ENCODE measurements around the gene NIT2. TPM values are rescaled to one million over a fixed set of nuclear protein-coding genes. Genes with fewer than 3 reads are reported as not detected.
"Not testable (repeated sequence)": the region's sequence is repeated elsewhere in the genome, so short reads cannot be mapped to it uniquely, and the experiment has no call there.

Gene NIT2
- total RNA-seq, 1 donor from 2014 or later, result 41.5 TPM

DNA sequence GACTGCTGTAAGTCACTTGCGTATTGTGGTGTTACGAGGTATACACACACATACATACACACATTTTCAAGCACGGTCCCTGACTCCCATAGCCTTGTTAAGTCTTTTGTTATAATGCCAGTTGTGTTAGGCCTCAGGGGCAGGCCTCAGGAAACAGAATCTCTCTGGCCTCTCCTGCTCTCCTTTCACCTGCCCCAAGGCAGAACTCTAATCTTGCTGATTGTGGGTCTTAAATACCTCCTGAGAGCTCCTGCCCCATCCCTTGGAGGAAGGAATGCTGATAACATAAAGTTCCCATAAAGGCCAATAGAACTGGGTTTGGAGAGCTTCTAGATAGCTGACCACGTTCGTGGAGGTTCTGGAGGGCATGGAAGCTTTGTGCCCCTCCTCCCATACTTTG, 3.9 kb upstream of the NIT2 start:
- TF ChIP-seq, protein P1, sequence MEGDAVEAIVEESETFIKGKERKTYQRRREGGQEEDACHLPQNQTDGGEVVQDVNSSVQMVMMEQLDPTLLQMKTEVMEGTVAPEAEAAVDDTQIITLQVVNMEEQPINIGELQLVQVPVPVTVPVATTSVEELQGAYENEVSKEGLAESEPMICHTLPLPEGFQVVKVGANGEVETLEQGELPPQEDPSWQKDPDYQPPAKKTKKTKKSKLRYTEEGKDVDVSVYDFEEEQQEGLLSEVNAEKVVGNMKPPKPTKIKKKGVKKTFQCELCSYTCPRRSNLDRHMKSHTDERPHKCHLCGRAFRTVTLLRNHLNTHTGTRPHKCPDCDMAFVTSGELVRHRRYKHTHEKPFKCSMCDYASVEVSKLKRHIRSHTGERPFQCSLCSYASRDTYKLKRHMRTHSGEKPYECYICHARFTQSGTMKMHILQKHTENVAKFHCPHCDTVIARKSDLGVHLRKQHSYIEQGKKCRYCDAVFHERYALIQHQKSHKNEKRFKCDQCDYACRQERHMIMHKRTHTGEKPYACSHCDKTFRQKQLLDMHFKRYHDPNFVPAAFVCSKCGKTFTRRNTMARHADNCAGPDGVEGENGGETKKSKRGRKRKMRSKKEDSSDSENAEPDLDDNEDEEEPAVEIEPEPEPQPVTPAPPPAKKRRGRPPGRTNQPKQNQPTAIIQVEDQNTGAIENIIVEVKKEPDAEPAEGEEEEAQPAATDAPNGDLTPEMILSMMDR (conservative IDR thresholded peaks at IDR 0.05), result no peak
- H3K36me3 Mint-ChIP-seq (ENCODE audit: low read depth), result peaks cover 12% of the 10 kb centered on the region
- no peak for DNase-seq (ENCODE audit: low read depth, low spot score)

DNA sequence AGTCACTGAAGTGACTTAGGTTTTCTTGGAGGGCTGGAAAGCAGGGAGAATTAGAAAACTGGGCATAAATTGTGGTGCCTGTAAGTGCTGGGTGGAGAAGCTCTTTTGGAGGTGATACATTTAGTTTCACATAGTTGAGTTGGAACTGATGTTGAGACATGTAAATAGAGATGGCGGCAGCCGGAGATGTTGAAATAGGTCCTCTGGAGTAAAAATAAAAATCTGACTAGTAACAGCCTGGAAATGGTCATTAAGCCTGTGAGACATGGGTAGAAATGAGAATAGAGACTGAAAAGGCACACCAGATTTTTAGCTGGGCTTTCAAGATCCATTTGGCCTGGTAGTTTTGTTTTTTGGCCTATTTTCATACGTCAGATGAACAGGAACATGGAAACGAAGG, 2.9 kb upstream of the NIT2 start:
- Mint-ChIP-seq H3K36me3 (ENCODE audit: low read depth) (peaks cover 11% of the 10 kb centered on the region), H3K27me3 (ENCODE audit: low read depth) (no peaks in the 10 kb centered on the region), H3K4me1 (peaks cover 19% of the 10 kb centered on the region), H3K4me3 (no peak overlapping the region), H3K9me3 (peaks cover 3% of the 10 kb centered on the region), H3K27ac (ENCODE audit: unreplicated experiment) (no peak overlapping the region)
- no peak for DNase-seq (ENCODE audit: low read depth, low spot score)
- TF ChIP-seq, protein P1 (conservative IDR thresholded peaks at IDR 0.05), result no peak

More for the DNA sequence above, 3.9 kb upstream of the NIT2 start:
- peaks cover 13% of the 10 kb centered on the region for H3K4me1 Mint-ChIP-seq
- H3K9me3 Mint-ChIP-seq, result peaks cover 3% of the 10 kb centered on the region
- no peak overlapping the region for H3K4me3 Mint-ChIP-seq
- no peak overlapping the region for H3K27ac Mint-ChIP-seq (ENCODE audit: unreplicated experiment)
- no peaks in the 10 kb centered on the region for H3K27me3 Mint-ChIP-seq (ENCODE audit: low read depth)

DNA sequence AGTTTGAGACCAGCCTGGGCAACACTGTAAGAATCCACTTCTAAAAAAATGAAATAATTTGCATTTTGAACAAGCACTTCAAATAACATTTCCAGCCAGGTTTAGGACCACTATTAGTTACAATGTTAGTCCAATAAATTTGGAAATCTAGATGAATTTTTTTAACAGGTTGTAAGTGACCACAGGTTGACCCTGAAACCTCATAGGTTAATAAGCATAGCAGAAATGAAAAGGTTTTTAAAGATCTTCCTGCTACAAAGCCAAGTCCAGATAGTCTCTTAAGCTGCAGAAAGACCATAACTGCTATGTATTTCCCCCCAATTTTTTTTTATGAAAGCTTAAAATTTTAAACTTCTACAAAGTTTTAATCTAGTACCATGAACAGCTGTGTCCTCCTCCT, 1.5 kb upstream of the NIT2 start:
- Mint-ChIP-seq H3K27me3 (ENCODE audit: low read depth) (no peaks in the 10 kb centered on the region), H3K27ac (ENCODE audit: unreplicated experiment) (no peak overlapping the region), H3K36me3 (ENCODE audit: low read depth) (no peaks in the 10 kb centered on the region), H3K4me1 (peaks cover 19% of the 10 kb centered on the region), H3K9me3 (no peaks in the 10 kb centered on the region), H3K4me3 (no peak overlapping the region)
- TF ChIP-seq, protein P1 (conservative IDR thresholded peaks at IDR 0.05), result no peak
- DNase-seq (ENCODE audit: low read depth, low spot score), result no peak

DNA sequence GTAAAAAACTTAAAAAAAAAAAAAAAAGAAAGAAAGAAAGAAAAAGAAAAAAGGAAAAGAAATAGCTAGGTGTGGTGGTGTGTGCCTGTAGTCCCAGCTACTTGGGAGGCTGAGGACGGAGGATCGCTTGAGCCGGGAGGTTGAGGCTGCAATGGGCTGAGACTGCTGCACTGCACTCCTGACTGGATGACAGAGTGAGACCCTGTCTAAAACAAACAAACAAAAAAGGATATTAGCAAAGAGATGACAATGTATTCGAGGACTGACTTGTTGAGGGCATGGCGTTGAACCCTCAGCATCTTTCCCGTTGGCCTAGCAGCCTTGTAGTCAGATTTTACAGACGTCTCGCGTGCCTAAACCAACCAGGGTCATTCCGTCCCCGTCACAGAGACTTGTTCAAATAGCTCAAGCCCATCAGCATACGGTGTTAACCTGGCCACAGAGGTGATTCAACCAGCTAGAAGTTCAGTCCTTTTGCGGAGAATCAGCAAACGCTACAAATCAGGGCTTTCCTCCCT, 528 bp upstream of the NIT2 start:
- no peaks in the 10 kb centered on the region for H3K9me3 Mint-ChIP-seq
- peak overlapping the region; percentile 87 for H3K4me3 Mint-ChIP-seq
- DNase-seq (ENCODE audit: low read depth, low spot score), result no peak
- TF ChIP-seq, protein P1 (conservative IDR thresholded peaks at IDR 0.05), result no peak
- peak overlapping the region; percentile 22 for H3K27ac Mint-ChIP-seq (ENCODE audit: unreplicated experiment)
- H3K27me3 Mint-ChIP-seq (ENCODE audit: low read depth), result no peaks in the 10 kb centered on the region
- H3K4me1 Mint-ChIP-seq, result peaks cover 19% of the 10 kb centered on the region
- no peaks in the 10 kb centered on the region for H3K36me3 Mint-ChIP-seq (ENCODE audit: low read depth)

DNA sequence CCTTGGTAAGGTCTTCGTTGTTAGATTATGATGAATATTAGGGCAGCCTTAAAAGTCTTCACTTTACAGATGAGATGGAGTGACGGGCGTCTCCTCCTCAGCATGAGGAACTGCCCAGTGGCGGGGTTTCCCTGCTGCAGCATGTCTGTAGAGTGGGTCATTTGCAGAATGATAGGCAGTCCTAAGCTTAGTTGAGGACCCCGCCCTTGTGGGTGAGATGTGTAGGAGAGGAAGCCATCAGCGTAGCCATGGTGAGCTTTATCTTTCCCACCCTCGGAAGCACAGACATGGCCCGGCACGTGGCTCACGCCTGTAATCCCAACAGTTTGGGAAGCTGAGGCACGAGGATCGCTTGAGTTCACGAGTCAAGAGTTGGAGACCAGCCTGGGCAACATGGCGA, 877 bp downstream of the NIT2 start:
- H3K27me3 Mint-ChIP-seq (ENCODE audit: low read depth), result no peaks in the 10 kb centered on the region
- peak overlapping the region; percentile 94 for H3K27ac Mint-ChIP-seq (ENCODE audit: unreplicated experiment)
- no peaks in the 10 kb centered on the region for H3K36me3 Mint-ChIP-seq (ENCODE audit: low read depth)
- peaks cover 19% of the 10 kb centered on the region for H3K4me1 Mint-ChIP-seq
- TF ChIP-seq, protein P1 (conservative IDR thresholded peaks at IDR 0.05), result no peak
- DNase-seq (ENCODE audit: low read depth, low spot score), result no peak
- peak overlapping the region; percentile 91 for H3K4me3 Mint-ChIP-seq
- H3K9me3 Mint-ChIP-seq, result no peaks in the 10 kb centered on the region

DNA sequence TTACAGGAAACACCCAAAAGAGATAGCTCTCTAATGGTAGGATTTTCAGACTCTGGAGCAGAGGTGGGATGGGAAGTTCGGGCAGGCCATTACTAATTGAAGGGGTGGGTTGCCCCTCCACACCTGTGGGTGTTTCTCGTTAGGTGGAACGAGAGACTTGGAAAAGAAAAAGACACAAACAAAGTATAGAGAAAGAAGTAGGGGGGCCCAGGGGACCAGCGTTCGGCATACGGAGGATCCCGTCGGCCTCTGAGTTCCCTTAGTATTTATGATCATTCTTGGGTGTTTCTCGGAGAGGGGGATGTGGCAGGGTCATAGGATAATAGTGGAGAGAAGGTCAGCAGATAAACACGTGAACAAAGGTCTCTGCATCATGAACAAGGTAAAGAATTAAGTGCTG, 1.7 kb downstream of the NIT2 start:
- not testable (repeated sequence) for DNase-seq (ENCODE audit: low read depth, low spot score); H3K9me3 Mint-ChIP-seq; H3K36me3 Mint-ChIP-seq (ENCODE audit: low read depth); H3K27ac Mint-ChIP-seq (ENCODE audit: unreplicated experiment); H3K27me3 Mint-ChIP-seq (ENCODE audit: low read depth)
- H3K4me1 Mint-ChIP-seq, result peaks cover 19% of the 10 kb centered on the region
- H3K4me3 Mint-ChIP-seq, result peak overlapping the region; percentile 65

Measured in neural crest cell (in vitro differentiated cells).